ENCODE data around the gene NPPC. TPM values are rescaled to one million over a fixed set of nuclear protein-coding genes. Genes with fewer than 3 reads are reported as not detected.
"Not testable (repeated sequence)": the region's sequence is repeated elsewhere in the genome, so short reads cannot be mapped to it uniquely, and the experiment has no call there.

Gene NPPC
- total and polyA plus RNA-seq, 3 experiments from 2014 or later, result not detected

DNA sequence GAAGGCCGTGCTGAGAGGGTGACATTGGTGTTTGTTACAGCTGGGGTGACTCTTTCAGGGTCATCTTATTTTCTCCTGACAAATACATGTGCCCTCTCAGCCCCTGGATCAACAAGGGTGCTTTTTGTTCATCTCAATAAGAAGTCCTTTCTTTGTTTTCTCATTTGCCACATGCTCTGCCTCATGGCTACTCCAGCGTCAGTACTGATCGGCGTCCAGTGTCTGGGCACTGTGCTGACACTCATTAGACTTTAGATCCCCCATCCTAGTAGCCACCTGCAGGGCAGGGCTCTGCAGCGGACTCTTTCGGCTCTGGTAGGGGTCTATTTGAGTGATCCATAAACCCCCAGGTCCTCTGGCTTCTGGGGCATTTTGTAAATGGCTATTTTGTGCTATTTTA, 38.4 kb downstream of the NPPC start:
- Mint-ChIP-seq H3K9me3 (peaks cover 0 to 7% (median 3%) of the 10 kb centered on the region in 5 donors), H3K4me3 (peak overlapping the region in 1 of 7 donors; percentile 41), H3K36me3 (no peaks in the 10 kb centered on the region), H3K4me1 (no peaks in the 10 kb centered on the region), H3K27me3 (peaks cover 32 to 53% of the 10 kb centered on the region in 2 donors), H3K27ac (no peak overlapping the region)
- no peak overlapping the region for H3K4me3 ChIP-seq (ENCODE audit: low read length)
- H3K36me3 ChIP-seq (ENCODE audit: insufficient read depth, low read length), result no peaks in the 10 kb centered on the region
- peaks cover 3% of the 10 kb centered on the region for H3K27me3 ChIP-seq (ENCODE audit: insufficient read depth, low read length, poor library complexity, severe bottlenecking)
- no peak for DNase-seq
- ChIA-PET CTCF (no interaction called here), POLR2A (no interaction called here)
- H3K4me1 ChIP-seq (ENCODE audit: insufficient read depth, low read length), result no peaks in the 10 kb centered on the region
- H3K27ac ChIP-seq (ENCODE audit: low read depth, low read length), result no peak overlapping the region
- H3K9me3 ChIP-seq (ENCODE audit: low read length), result no peaks in the 10 kb centered on the region

GRCh38 chr2:231886071-231886681, 40.0 kb downstream of the NPPC start:
- Histone ChIP-seq H3K4me3 (ENCODE audit: low read length) (no peak overlapping the region), H3K27ac (ENCODE audit: low read depth, low read length) (no peak overlapping the region), H3K9me3 (ENCODE audit: low read length) (no peaks in the 10 kb centered on the region), H3K36me3 (ENCODE audit: insufficient read depth, low read length) (no peaks in the 10 kb centered on the region), H3K4me1 (ENCODE audit: insufficient read depth, low read length) (no peaks in the 10 kb centered on the region), H3K27me3 (ENCODE audit: insufficient read depth, low read length, poor library complexity, severe bottlenecking) (peaks cover 3% of the 10 kb centered on the region)
- POLR2A ChIA-PET, result no interaction called here
- H3K4me3 Mint-ChIP-seq, result no peak overlapping the region
- H3K27ac Mint-ChIP-seq, result no peak overlapping the region
- H3K4me1 Mint-ChIP-seq, result no peaks in the 10 kb centered on the region
- H3K27me3 Mint-ChIP-seq, result peaks cover 35 to 64% of the 10 kb centered on the region in 2 donors
- peaks cover 0 to 7% (median 3%) of the 10 kb centered on the region in 5 donors for H3K9me3 Mint-ChIP-seq
- H3K36me3 Mint-ChIP-seq, result no peaks in the 10 kb centered on the region
- CTCF ChIA-PET, result no interaction called here
- DNase-seq, result no peak

DNA sequence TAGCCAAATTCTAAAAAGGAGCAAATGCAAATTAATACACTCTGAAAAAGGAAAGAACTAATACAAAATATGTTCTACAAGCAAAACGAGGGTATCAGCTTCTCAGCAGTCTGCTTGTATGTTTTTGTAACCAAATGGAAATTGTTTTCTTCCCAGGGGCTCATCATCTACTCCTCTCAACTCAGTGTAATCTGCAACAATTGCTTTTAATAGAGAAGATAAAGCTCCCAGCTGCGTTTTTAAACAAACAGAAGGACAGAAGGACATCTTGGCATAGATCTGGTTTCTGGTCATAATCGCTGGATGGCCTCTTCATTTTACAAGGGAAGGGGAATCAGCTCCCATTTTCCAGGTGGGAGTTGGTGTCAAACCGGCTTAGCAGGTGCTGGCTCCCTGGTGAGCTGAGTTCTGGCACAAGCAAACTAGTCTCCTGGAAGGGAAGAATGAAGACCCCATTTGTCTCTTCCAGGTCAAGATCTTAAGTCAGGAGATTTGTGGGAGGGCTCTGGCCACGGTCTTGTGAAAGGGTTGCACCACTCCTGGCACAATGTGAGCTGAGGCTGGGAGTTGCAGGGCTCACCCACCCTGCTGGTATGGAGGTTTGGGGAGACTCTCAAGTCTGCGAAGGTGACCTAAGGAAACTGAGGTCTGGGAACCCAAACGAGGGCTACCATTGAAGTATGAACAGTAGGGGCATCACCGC, 41.6 kb downstream of the NPPC start:
- Mint-ChIP-seq H3K27me3 (peaks cover 37 to 70% of the 10 kb centered on the region in 2 donors), H3K4me3 (no peak overlapping the region), H3K4me1 (no peaks in the 10 kb centered on the region), H3K27ac (no peak overlapping the region), H3K36me3 (no peaks in the 10 kb centered on the region), H3K9me3 (peaks cover 0 to 7% (median 3%) of the 10 kb centered on the region in 5 donors)
- Histone ChIP-seq H3K36me3 (ENCODE audit: insufficient read depth, low read length) (no peaks in the 10 kb centered on the region), H3K9me3 (ENCODE audit: low read length) (no peaks in the 10 kb centered on the region), H3K27me3 (ENCODE audit: insufficient read depth, low read length, poor library complexity, severe bottlenecking) (peaks cover 3% of the 10 kb centered on the region), H3K4me3 (ENCODE audit: low read length) (no peak overlapping the region), H3K27ac (ENCODE audit: low read depth, low read length) (no peak overlapping the region), H3K4me1 (ENCODE audit: insufficient read depth, low read length) (no peaks in the 10 kb centered on the region)
- ChIA-PET CTCF (no interaction called here), POLR2A (no interaction called here)
- no peak for DNase-seq

GRCh38 chr2:231883468-231883881, 42.7 kb downstream of the NPPC start:
- Histone ChIP-seq H3K27me3 (ENCODE audit: insufficient read depth, low read length, poor library complexity, severe bottlenecking) (peaks cover 3% of the 10 kb centered on the region), H3K4me3 (ENCODE audit: low read length) (no peak overlapping the region), H3K27ac (ENCODE audit: low read depth, low read length) (no peak overlapping the region), H3K9me3 (ENCODE audit: low read length) (no peaks in the 10 kb centered on the region), H3K36me3 (ENCODE audit: insufficient read depth, low read length) (no peaks in the 10 kb centered on the region), H3K4me1 (ENCODE audit: insufficient read depth, low read length) (no peaks in the 10 kb centered on the region)
- ChIA-PET POLR2A (interaction anchor here (0.6 kb wide), 1 partner anchor 749 kb away, joined by 3 read pairs; no protein-coding TSS in a partner anchor), CTCF (interaction anchor here (1.0 kb wide), 1 partner anchor 42 kb away, joined by 3 read pairs; no protein-coding TSS in a partner anchor)
- H3K4me3 Mint-ChIP-seq, result no peak overlapping the region
- DNase-seq, result no peak
- H3K4me1 Mint-ChIP-seq, result no peaks in the 10 kb centered on the region
- no peaks in the 10 kb centered on the region for H3K36me3 Mint-ChIP-seq
- H3K27me3 Mint-ChIP-seq, result peaks cover 40 to 66% of the 10 kb centered on the region in 2 donors
- H3K9me3 Mint-ChIP-seq, result peaks cover 0 to 7% (median 3%) of the 10 kb centered on the region in 5 donors
- H3K27ac Mint-ChIP-seq, result no peak overlapping the region

- H3K36me3 Mint-ChIP-seq, result no peaks in the 10 kb centered on the region
- no peaks in the 10 kb centered on the region for H3K36me3 ChIP-seq (ENCODE audit: insufficient read depth, low read length)
- no peak overlapping the region for H3K27ac Mint-ChIP-seq
- ChIA-PET POLR2A (no interaction called here), CTCF (interaction anchor here (1.0 kb wide), 1 partner anchor 43 kb away, joined by 3 read pairs; no protein-coding TSS in a partner anchor)
- peaks cover 0 to 7% (median 3%) of the 10 kb centered on the region in 5 donors for H3K9me3 Mint-ChIP-seq
- no peaks in the 10 kb centered on the region for H3K9me3 ChIP-seq (ENCODE audit: low read length)
- peaks cover 34 to 60% of the 10 kb centered on the region in 2 donors for H3K27me3 Mint-ChIP-seq
- no peak for DNase-seq
- H3K4me3 ChIP-seq (ENCODE audit: low read length), result no peak overlapping the region
- H3K27ac ChIP-seq (ENCODE audit: low read depth, low read length), result no peak overlapping the region
- no peaks in the 10 kb centered on the region for H3K4me1 ChIP-seq (ENCODE audit: insufficient read depth, low read length)
- H3K27me3 ChIP-seq (ENCODE audit: insufficient read depth, low read length, poor library complexity, severe bottlenecking), result peaks cover 3% of the 10 kb centered on the region
- no peaks in the 10 kb centered on the region for H3K4me1 Mint-ChIP-seq
- H3K4me3 Mint-ChIP-seq, result no peak overlapping the region
Measured at GRCh38 chr2:231882646-231883045, 43.5 kb downstream of the NPPC start.

GRCh38 chr2:231880371-231880770, 45.8 kb downstream of the NPPC start:
- H3K27me3 Mint-ChIP-seq, result peaks cover 26 to 49% of the 10 kb centered on the region in 2 donors
- POLR2A ChIA-PET; H3K9me3 ChIP-seq (ENCODE audit: low read length); H3K4me3 Mint-ChIP-seq; H3K27ac ChIP-seq (ENCODE audit: low read depth, low read length); H3K27ac Mint-ChIP-seq; H3K4me1 ChIP-seq (ENCODE audit: insufficient read depth, low read length); H3K4me1 Mint-ChIP-seq; H3K4me3 ChIP-seq (ENCODE audit: low read length); H3K27me3 ChIP-seq (ENCODE audit: insufficient read depth, low read length, poor library complexity, severe bottlenecking); H3K36me3 ChIP-seq (ENCODE audit: insufficient read depth, low read length); H3K9me3 Mint-ChIP-seq; DNase-seq; H3K36me3 Mint-ChIP-seq: not testable (repeated sequence)
- CTCF ChIA-PET, result interaction anchor here (0.7 kb wide), 1 partner anchor 30 kb away, joined by 4 read pairs; no protein-coding TSS in a partner anchor

GRCh38 chr2:231879216-231879615, 47.0 kb downstream of the NPPC start:
- DNase-seq, result no peak
- Mint-ChIP-seq H3K4me3 (no peak overlapping the region), H3K36me3 (no peaks in the 10 kb centered on the region), H3K27ac (no peak overlapping the region), H3K27me3 (peaks cover 18 to 49% of the 10 kb centered on the region in 2 donors), H3K4me1 (no peaks in the 10 kb centered on the region), H3K9me3 (no peaks in the 10 kb centered on the region)
- Histone ChIP-seq H3K4me3 (ENCODE audit: low read length) (no peak overlapping the region), H3K36me3 (ENCODE audit: insufficient read depth, low read length) (no peaks in the 10 kb centered on the region), H3K27me3 (ENCODE audit: insufficient read depth, low read length, poor library complexity, severe bottlenecking) (no peaks in the 10 kb centered on the region), H3K4me1 (ENCODE audit: insufficient read depth, low read length) (no peaks in the 10 kb centered on the region), H3K9me3 (ENCODE audit: low read length) (no peaks in the 10 kb centered on the region), H3K27ac (ENCODE audit: low read depth, low read length) (no peak overlapping the region)
- ChIA-PET CTCF (no interaction called here), POLR2A (no interaction called here)

Data from CD8-positive, alpha-beta memory T cell (primary cell).